Hematopoietic multipotent progenitor cell treated with erythropoietin and hydrocortisone succinate and interleukin-3 and kit ligand, for 17 days (in vitro differentiated cells): Measurements from ENCODE around the gene SFXN1.

Experiments
- DNase-seq: peaks from one replicate; pipeline ENCODE4 v3.0.0-alpha.2; 2015; ENCODE audit warnings: low spot score

Gene SFXN1

GRCh38 chr5:175466700-175467318, 11.6 kb upstream of the SFXN1 start:
- DNase-seq = no peak

DNA sequence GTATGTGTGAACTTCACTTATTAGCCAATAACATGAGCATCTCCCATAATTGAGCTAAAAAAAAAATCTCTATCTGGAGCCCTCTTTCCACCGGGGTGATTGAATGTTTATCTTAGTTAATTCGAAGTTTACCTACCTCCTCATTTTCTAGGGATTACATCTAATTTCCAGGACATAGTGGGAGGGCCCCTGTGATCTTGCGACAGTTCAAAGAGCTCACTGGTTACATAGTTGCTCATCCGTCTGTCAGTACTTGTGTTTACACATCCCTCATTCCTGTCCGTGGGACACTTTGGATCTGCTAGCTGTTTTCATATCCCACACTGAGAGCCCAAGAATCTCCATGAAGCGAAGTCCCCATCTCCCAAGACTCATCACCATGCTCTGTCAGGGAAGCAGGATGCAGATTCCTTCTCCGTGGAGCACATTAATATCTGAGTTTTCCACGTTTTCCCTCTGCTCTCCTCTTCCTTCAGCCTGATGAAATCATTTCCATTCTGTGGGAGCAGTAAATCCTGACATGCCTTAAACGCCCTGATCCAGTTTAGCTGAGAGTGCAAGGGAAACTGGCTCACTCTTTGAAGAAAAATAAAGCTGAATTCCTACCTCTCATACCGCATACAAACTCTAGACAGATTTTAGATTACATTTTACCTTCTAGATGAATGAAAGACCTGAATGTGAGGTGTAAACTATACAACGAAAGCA, 10.2 kb upstream of the SFXN1 start:
- DNase-seq = no peak

DNA sequence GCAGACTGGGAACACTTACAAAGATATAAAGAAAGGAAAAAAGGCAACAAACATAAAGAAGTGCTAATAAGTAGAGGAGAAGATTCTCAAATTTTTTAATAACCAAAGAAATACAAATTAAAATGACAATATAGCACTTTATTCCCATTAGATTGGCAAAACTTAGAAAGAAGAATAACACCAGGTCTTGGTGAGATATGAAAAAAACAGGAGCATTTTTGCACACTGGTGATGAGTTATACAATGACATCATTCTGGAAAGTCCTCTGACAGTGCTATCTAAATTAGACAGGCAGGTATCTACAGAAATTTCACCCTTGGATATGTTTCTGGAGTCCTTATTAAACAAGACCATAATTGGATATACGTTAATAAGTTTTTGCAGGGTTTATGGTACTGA, 9.5 kb upstream of the SFXN1 start:
- no peak for DNase-seq

DNA sequence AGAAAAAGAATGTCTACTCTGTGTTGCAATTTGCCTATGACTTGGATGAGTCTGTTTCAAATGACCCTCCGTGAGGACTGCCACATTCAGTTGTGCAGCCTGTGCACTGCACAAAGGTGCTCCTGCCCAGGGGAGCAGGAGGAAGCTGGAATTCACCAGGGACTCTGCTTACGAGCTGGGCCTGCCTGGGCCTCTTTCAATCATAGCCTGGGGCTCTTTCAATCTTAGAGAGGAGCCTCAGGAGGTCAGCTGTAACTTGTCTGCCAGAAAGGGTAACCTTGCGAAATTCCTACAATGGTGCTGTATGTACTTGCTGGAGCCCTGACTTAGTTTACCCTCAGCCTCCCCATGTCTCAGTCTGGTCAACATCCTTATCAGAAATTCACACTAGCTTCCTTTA, 8.4 kb upstream of the SFXN1 start:
- DNase-seq = no peak

DNA sequence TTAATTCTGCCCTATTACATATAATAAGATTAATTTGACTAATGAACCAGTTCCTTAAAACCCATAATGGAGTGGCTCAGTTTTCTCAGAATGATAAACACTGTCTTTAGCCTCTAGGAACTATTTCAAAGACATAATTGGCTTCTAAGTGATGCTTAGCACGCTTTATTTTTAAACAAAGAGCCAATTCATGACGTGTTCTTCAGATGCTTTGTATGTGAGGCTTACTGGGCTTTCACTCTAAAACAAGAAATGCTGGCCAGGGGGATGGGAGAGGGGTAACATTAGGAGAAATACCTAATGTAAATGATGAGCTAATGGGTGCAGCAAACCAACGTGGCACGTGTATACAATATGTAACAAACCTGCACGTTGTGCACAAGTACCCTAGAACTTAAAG, 7.6 kb upstream of the SFXN1 start:
- DNase-seq = no peak

- DNase-seq = no peak
These were observed 7.2 kb upstream of the SFXN1 start for GRCh38 chr5:175471196-175471595.

- no peak for DNase-seq
These were observed 6.7 kb upstream of the SFXN1 start for GRCh38 chr5:175471628-175472027.

GRCh38 chr5:175472378-175472777, 6.0 kb upstream of the SFXN1 start:
- no peak for DNase-seq

DNA sequence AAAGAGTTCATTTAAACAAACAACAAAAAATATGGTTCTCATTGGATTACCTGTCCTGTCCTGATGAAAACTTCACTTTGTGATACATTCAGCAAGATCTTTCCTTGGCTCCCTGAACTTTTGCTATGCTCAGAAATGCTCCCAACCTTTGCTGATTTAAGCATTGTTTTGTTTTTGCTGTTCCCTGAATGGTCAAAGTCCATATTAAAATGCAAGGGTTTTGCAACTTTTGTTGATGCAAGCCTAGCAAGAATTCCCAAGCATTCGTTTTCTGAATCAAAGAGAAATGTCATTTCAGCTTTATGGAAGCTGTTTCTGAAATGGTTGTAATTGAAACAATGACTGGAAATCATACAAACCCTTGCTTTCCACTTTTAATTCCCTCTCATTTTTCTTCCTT, 3.1 kb upstream of the SFXN1 start:
- no peak for DNase-seq

- DNase-seq = no peak
These were observed 920 bp upstream of the SFXN1 start for GRCh38 chr5:175477440-175477839.

DNA sequence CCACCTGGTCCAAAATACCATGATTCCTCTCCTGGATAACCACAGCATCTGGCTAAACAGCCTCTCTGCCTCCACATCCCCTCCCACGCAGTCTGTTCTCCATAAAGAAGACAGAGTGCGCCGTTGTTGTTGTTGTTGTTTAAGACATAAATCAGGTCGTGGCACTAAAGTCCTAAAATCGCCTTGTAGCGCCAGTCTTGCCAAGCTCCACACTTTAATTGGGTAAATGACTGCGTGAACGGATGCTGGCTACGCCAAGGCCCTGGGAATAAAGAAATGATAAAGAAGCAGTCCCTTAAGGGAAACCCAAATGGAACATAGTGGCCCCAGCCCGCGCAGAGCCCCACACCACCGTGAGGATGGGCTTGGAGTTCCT, 364 bp upstream of the SFXN1 start:
- DNase-seq = no peak

- DNase-seq = peak; percentile 12
These were observed 943 bp downstream of the SFXN1 start for GRCh38 chr5:175479125-175479881.

- no peak for DNase-seq
These were observed 5.0 kb downstream of the SFXN1 start for GRCh38 chr5:175483337-175483736.

GRCh38 chr5:175484322-175484721, 6.0 kb downstream of the SFXN1 start:
- DNase-seq = no peak

- no peak for DNase-seq
These were observed 6.5 kb downstream of the SFXN1 start for GRCh38 chr5:175484829-175485228.

DNA sequence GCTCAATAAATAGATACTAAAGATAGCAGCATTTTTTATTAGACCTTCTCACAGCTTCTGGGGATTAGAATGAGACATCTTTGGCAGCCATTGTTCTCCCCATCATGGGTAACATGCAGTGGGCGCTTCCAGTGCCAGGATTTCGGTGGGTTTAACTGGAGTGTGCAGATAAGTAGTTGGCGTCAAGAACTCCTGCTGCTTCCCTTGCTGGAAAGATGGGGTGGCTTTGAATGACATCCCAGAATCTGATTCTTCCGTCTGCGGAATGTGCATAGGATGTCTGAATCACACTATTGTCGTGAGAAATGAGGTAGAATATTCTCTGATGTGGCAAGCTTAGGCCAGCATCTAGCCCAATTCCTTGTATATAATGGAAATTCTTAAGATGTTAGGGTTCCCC, 7.3 kb downstream of the SFXN1 start:
- DNase-seq = no peak

DNA sequence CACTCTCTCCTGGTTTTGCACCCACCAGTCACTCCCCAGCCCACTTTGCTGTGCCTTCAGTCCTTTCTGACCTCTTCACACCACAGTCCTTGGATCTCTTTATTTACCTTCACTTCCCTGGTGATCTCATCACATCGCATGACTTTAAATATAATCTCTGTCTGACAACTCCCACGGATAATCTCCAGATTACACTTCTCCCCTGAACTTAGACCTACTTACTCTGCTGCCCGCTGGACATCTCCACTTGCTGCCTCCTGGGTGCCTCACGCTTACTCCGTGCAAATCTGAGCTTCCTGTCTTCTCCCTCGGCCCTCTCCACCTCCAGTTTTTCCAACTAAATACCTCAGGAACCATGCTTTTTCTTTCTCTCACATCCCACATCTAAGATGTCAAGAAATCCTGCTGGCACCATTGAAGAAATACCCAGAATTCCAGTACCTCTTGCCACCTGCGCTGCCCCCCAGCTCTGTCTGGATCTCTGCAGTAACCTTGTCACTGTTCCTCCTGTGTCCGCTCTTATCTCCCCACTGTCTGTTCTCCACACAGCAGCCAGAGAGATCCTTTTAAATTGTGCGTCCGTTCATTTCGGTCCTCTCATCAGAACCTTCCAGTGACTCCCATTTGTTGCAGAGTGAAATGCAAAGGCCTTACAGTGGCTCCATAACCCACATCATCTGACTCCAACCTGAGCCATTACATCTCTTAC, 9.3 kb downstream of the SFXN1 start:
- DNase-seq = no peak

- DNase-seq = no peak
These were observed 11.5 kb downstream of the SFXN1 start for GRCh38 chr5:175489693-175490443.

DNA sequence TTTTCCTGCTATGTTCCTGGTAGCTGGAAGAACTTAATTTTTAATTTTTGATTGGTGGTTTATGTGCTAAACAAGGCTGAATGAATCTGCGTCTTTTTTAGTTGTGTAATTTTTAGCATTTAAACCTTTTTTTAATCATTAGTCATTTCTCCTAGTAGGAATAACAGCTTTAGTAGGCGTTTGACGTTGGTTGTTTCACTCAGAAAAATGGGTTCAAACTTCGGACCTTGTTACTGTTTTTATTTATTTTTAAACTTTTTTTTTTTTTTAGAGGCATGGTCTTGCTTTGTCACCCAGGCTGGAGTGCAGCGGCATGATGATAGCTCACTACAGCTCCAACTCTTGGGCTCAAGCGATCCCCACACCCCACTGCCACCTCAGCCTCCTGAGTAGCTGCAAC, 12.9 kb downstream of the SFXN1 start:
- DNase-seq = no peak

DNA sequence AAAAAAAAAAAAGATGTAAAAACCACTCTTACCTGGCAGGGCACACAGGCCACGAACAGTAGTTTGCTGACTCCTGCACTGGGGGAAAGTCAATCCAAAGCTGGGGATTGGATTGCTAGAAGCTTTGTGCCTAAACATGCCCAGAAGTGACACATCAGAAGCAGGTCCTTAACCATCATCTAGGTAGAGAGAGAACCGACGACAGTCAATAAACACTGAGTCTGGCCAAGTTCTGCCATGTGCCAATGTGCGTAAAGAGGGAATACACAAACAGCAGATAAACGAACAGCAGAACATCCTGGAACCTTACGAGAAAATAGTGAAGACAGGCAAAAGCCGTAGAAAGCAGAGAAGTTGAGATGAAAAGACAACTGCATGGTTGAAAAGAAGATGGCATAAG, 14.9 kb downstream of the SFXN1 start:
- no peak for DNase-seq

DNA sequence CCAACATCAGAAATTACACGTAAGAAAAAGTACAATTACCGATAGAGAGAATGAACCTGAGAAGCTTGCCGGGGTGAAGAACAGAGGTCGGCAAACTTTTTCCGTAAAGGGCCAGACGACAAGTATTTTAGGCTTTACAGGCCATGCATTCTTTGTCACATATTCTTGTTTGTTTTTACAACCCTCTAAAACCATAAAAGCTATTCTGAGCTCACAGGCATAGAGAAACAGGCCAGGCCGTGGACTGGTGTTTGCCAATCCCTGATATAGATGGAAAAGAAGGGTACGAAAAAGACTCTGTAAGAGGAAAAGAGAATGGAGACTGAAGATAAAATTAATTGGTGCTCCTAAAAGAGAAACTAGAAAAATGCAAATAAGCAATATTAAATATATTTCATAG, 15.4 kb downstream of the SFXN1 start:
- no peak for DNase-seq
